ENCODE results near the gene OTULIN. TPM values are rescaled to one million over a fixed set of nuclear protein-coding genes. Genes with fewer than 3 reads are reported as not detected.

Gene OTULIN
- polyA plus RNA-seq, 2 donors: 5.7 to 6.2 TPM

Other genes starting within 250 kb of the OTULIN start
- gene OTULINL, start 82.9 kb upstream of the OTULIN start, polyA plus RNA-seq: 1 to 10 TPM in 1 of 2 donors, under 1 TPM in 1; 0.45 to 1.4 TPM
- gene ANKH, start 207.1 kb downstream of the OTULIN start, polyA plus RNA-seq: 10 to 100 TPM in 1 of 2 donors, 1 to 10 TPM in 1; 5.6 to 12.7 TPM